ENCODE results near the gene ZNF236. TPM values are rescaled to one million over a fixed set of nuclear protein-coding genes. Genes with fewer than 3 reads are reported as not detected.

The ZNF236 gene
- total RNA-seq, 1 experiment from 2014 or later = 14.9 TPM

- intact Hi-C loops (cut with micrococcal nuclease; ENCODE audit: unreplicated experiment) = loop anchor here (2.0 kb wide), 1 partner anchor 73 kb away; no protein-coding TSS in a partner anchor
- Mint-ChIP-seq H3K4me1 (ENCODE audit: low read depth, unreplicated experiment) (no peaks in the 10 kb centered on the region), H3K9me3 (ENCODE audit: unreplicated experiment) (no peaks in the 10 kb centered on the region), H3K4me3 (ENCODE audit: unreplicated experiment) (no peak overlapping the region), H3K27me3 (ENCODE audit: insufficient read depth, unreplicated experiment) (no peaks in the 10 kb centered on the region), H3K27ac (ENCODE audit: unreplicated experiment) (no peak overlapping the region), H3K36me3 (ENCODE audit: insufficient read depth, unreplicated experiment) (peaks cover 8% of the 10 kb centered on the region)
- ChIA-PET CTCF (no interaction called here), POLR2A (no interaction called here)
- BruUV-seq (replicated peaks) = TSS peak; percentile 35
- no peaks in the 10 kb centered on the region for H3K36me3 ChIP-seq (ENCODE audit: control insufficient read depth, insufficient read depth, low read length)
- no peaks in the 10 kb centered on the region for H3K9me3 ChIP-seq
- no peak overlapping the region for H3K4me3 ChIP-seq (ENCODE audit: low read depth, low read length)
- no peaks in the 10 kb centered on the region for H3K4me1 ChIP-seq
- peak in 1 of 2 experiments; percentile 44 for DNase-seq
- TF ChIP-seq, protein P1, sequence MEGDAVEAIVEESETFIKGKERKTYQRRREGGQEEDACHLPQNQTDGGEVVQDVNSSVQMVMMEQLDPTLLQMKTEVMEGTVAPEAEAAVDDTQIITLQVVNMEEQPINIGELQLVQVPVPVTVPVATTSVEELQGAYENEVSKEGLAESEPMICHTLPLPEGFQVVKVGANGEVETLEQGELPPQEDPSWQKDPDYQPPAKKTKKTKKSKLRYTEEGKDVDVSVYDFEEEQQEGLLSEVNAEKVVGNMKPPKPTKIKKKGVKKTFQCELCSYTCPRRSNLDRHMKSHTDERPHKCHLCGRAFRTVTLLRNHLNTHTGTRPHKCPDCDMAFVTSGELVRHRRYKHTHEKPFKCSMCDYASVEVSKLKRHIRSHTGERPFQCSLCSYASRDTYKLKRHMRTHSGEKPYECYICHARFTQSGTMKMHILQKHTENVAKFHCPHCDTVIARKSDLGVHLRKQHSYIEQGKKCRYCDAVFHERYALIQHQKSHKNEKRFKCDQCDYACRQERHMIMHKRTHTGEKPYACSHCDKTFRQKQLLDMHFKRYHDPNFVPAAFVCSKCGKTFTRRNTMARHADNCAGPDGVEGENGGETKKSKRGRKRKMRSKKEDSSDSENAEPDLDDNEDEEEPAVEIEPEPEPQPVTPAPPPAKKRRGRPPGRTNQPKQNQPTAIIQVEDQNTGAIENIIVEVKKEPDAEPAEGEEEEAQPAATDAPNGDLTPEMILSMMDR (IDR thresholded peaks at IDR 0.05; ENCODE audit: insufficient read depth in 1 of 2, low read depth in 1 of 2, low read length in 1 of 2, severe bottlenecking in 1 of 2, unreplicated experiment in 1 of 2) = peak; percentile 30 to 38
- no peaks in the 10 kb centered on the region for H3K27me3 ChIP-seq (replicated peaks; ENCODE audit: control insufficient read depth, insufficient read depth, low read length)
Measured at GRCh38 chr18:76875390-76876325, 53.3 kb downstream of the ZNF236 start.

DNA sequence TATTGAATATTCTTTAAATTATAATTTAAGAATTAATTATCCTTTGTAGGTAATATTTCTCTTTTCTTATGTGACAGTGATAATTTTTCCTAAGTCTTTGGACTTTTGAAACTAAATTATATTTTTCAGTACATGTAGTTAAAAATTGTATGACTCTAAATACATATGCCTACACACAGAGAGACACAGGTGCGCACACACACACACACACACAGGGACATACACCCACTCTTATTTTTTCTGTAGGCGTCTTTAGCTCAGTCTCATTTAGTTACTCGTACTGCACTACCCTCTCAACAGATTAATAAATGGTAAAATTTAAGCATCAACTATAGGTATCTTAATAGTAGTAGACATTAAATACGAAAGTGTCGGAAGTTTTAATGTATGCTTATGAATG is 56.1 kb downstream of the ZNF236 start:
- Mint-ChIP-seq H3K27me3 (ENCODE audit: insufficient read depth, unreplicated experiment) (no peaks in the 10 kb centered on the region), H3K27ac (ENCODE audit: unreplicated experiment) (no peak overlapping the region), H3K9me3 (ENCODE audit: unreplicated experiment) (no peaks in the 10 kb centered on the region), H3K4me3 (ENCODE audit: unreplicated experiment) (no peak overlapping the region), H3K36me3 (ENCODE audit: insufficient read depth, unreplicated experiment) (peaks cover 14% of the 10 kb centered on the region), H3K4me1 (ENCODE audit: low read depth, unreplicated experiment) (no peaks in the 10 kb centered on the region)
- TF ChIP-seq, protein P1 (IDR thresholded peaks at IDR 0.05; ENCODE audit: insufficient read depth in 1 of 2, low read depth in 1 of 2, low read length in 1 of 2, severe bottlenecking in 1 of 2, unreplicated experiment in 1 of 2) = no peak
- no TSS peak for BruUV-seq (replicated peaks)
- Histone ChIP-seq H3K36me3 (ENCODE audit: control insufficient read depth, insufficient read depth, low read length) (no peaks in the 10 kb centered on the region), H3K4me1 (no peaks in the 10 kb centered on the region), H3K9me3 (no peaks in the 10 kb centered on the region), H3K4me3 (ENCODE audit: low read depth, low read length) (no peak overlapping the region), H3K27me3 (replicated peaks; ENCODE audit: control insufficient read depth, insufficient read depth, low read length) (no peaks in the 10 kb centered on the region)
- ChIA-PET POLR2A (no interaction called here), CTCF (no interaction called here)
- intact Hi-C loops (cut with micrococcal nuclease; ENCODE audit: unreplicated experiment) = no loop called here
- no peak for DNase-seq

- no peak overlapping the region for H3K4me3 ChIP-seq (ENCODE audit: low read depth, low read length)
- no peaks in the 10 kb centered on the region for H3K36me3 ChIP-seq (ENCODE audit: control insufficient read depth, insufficient read depth, low read length)
- ChIA-PET POLR2A (no interaction called here), CTCF (no interaction called here)
- TF ChIP-seq, protein P1 (IDR thresholded peaks at IDR 0.05; ENCODE audit: insufficient read depth in 1 of 2, low read depth in 1 of 2, low read length in 1 of 2, severe bottlenecking in 1 of 2, unreplicated experiment in 1 of 2) = no peak
- DNase-seq = no peak
- H3K4me1 ChIP-seq = no peaks in the 10 kb centered on the region
- H3K27ac Mint-ChIP-seq (ENCODE audit: unreplicated experiment) = no peak overlapping the region
- no peaks in the 10 kb centered on the region for H3K9me3 ChIP-seq
- H3K27me3 Mint-ChIP-seq (ENCODE audit: insufficient read depth, unreplicated experiment) = no peaks in the 10 kb centered on the region
- intact Hi-C loops (cut with micrococcal nuclease; ENCODE audit: unreplicated experiment) = no loop called here
- no peaks in the 10 kb centered on the region for H3K27me3 ChIP-seq (replicated peaks; ENCODE audit: control insufficient read depth, insufficient read depth, low read length)
- no peaks in the 10 kb centered on the region for H3K9me3 Mint-ChIP-seq (ENCODE audit: unreplicated experiment)
- no peak overlapping the region for H3K4me3 Mint-ChIP-seq (ENCODE audit: unreplicated experiment)
- BruUV-seq (replicated peaks) = no TSS peak
- H3K36me3 Mint-ChIP-seq (ENCODE audit: insufficient read depth, unreplicated experiment) = peaks cover 9% of the 10 kb centered on the region
- H3K4me1 Mint-ChIP-seq (ENCODE audit: low read depth, unreplicated experiment) = no peaks in the 10 kb centered on the region
Measured at GRCh38 chr18:76880026-76880425, 57.7 kb downstream of the ZNF236 start.
